Astrocyte (in vitro differentiated cells and primary cell): Measurements from ENCODE around the gene DLL3.

ENCODE experiments used
- CTCF ChIP-seq: IDR thresholded peaks from 2 replicates; pipeline ENCODE4 v1.5.1; 2011; ENCODE audit warnings: low read depth, mild to moderate bottlenecking, inconsistent platforms, low read length, moderate library complexity; ENCODE audit not compliant: insufficient read depth
- EZH2 ChIP-seq: IDR thresholded peaks from 2 replicates; pipeline ENCODE4 v1.6.1; 2012; ENCODE audit warnings: mild to moderate bottlenecking, low read length, inconsistent platforms; ENCODE audit not compliant: insufficient read depth

- TF ChIP-seq CTCF (no peak), EZH2 (no peak)
These were observed 26.8 kb upstream of the DLL3 start for GRCh38 chr19:39471756-39472536.
